Natural killer cell treated with Interleukin-12 subunit alpha and Interleukin-12 subunit beta and Interleukin-15 and Interleukin-18, amount 100 ng/mL, for 72 hours (primary cell): ENCODE data around the gene NOX5. TPM values are rescaled to one million over a fixed set of nuclear protein-coding genes. Genes with fewer than 3 reads are reported as not detected.

ENCODE experiments used
- ATAC-seq, 2 donors: fragments of 150-1000 bp; cut with Tn5 transposase in 1 of 2; sonication (Bioruptor Pico), chemical (Tn5 transposase) in 1 of 2; 2 replicates each; pipeline ENCODE4 v1.10.0; 2021
- DNase-seq: peaks from one replicate; pipeline ENCODE4 v3.0.0; 2022; ENCODE audit warnings: low spot score
- H3K27ac Mint-ChIP-seq, 2 donors: 1 replicate in 1 of 2; 2 replicates in 1 of 2; pipeline ENCODE4 v1.8.0; 2022; ENCODE audit warnings: mixed read lengths in 2 of 2, mild to moderate bottlenecking in 1 of 2, moderate library complexity in 1 of 2
- H3K27me3 Mint-ChIP-seq, 2 donors: 1 replicate in 1 of 2; 2 replicates in 1 of 2; pipeline ENCODE4 v1.8.0; 2022; ENCODE audit warnings: mixed read lengths in 2 of 2
- H3K36me3 Mint-ChIP-seq: one replicate; pipeline ENCODE4 v1.8.0; 2022; ENCODE audit warnings: mixed read lengths
- H3K4me1 Mint-ChIP-seq, 2 donors: 1 replicate in 1 of 2; 2 replicates in 1 of 2; pipeline ENCODE4 v1.8.0; 2022; ENCODE audit warnings: low read depth in 2 of 2, mixed read lengths in 2 of 2, mild to moderate bottlenecking in 1 of 2
- H3K4me3 Mint-ChIP-seq: one replicate; pipeline ENCODE4 v1.8.0; 2022; ENCODE audit warnings: mixed read lengths
- H3K9me3 Mint-ChIP-seq: 2 replicates; pipeline ENCODE4 v1.8.0; 2022; ENCODE audit warnings: mixed read lengths
- total RNA-seq, 2 donors: library from RNA; stranded (reverse); gene quantifications; one replicate each; pipeline ENCODE4 v1.2.3, GENCODE V29; 2022

NOX5 gene
- total RNA-seq, 2 donors from 2014 or later, result not detected

DNA sequence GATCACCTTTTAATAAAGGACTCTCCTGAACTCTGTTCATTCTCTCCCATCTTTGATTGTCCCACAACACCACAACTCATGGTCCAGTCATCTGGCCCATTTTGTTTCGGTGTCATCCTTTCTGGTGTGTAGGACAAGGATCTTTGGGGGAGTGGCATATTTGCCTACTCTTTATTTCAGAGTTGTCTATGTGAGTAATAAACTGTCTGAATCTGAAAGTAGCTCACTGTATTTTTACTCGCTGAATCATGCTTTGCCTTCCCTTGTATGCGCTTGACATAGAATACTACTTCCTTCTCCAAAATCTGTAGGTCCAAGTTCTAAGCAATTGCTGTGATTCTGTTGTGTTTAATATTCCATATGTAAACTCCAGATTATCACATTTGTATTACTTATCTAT, 29.9 kb upstream of the NOX5 start:
- no peaks in the 10 kb centered on the region for H3K4me1 Mint-ChIP-seq
- no peak for ATAC-seq
- no peak overlapping the region for H3K27ac Mint-ChIP-seq
- no peaks in the 10 kb centered on the region for H3K9me3 Mint-ChIP-seq
- peaks cover 23 to 26% of the 10 kb centered on the region in 2 donors for H3K27me3 Mint-ChIP-seq
- no peak overlapping the region for H3K4me3 Mint-ChIP-seq
- DNase-seq, result no peak
- H3K36me3 Mint-ChIP-seq, result no peaks in the 10 kb centered on the region

DNA sequence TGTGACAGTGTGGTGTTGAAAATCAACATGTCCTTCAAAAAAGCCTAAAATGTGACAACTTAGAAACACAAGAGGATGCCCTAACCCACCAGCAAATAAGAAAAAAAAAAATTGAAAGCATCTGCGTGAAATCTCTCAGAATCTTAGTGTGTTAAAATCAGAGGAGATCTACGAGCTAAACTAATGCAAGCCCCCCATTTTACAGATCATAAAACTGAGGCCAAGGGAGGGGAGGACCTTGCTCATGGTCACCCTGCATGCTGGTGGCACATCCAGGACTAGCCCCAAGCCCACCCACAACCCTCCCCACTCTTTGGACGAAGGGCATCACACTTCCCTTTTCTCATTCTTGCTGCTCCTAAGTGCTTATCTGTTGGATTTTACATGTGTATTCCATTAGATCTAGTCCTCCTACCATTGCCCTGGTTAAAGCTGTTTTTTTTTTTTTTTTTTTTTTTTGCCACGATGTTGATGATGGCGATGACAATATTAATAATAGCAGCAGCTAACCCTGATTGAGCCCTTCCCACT, 29.1 kb upstream of the NOX5 start:
- H3K9me3 Mint-ChIP-seq, result no peaks in the 10 kb centered on the region
- H3K4me1 Mint-ChIP-seq, result no peaks in the 10 kb centered on the region
- no peaks in the 10 kb centered on the region for H3K36me3 Mint-ChIP-seq
- no peak overlapping the region for H3K4me3 Mint-ChIP-seq
- DNase-seq (no peak), ATAC-seq (no peak)
- no peak overlapping the region for H3K27ac Mint-ChIP-seq
- peaks cover 23 to 26% of the 10 kb centered on the region in 2 donors for H3K27me3 Mint-ChIP-seq

DNA sequence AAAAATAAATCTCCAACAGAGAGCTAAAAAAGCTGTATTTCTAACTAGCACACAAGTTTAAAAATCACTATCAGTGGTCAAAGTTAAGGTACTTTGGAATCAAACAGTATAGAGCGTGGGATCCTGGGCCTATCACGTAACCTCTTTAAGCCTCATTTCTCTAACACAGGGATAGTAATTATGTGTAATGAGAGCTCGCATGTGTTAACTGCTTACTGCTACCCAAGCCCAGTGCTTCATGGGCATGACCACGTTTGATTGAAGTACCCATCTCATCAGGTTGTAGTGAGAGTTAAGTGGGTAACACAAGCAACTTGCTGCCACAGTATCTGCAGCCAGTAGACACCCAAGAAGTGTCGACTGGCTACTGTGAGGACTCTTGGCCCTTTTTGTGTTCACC, 28.2 kb upstream of the NOX5 start:
- H3K4me1 Mint-ChIP-seq, result no peaks in the 10 kb centered on the region
- no peaks in the 10 kb centered on the region for H3K36me3 Mint-ChIP-seq
- no peak overlapping the region for H3K4me3 Mint-ChIP-seq
- ATAC-seq (no peak), DNase-seq (no peak)
- no peak overlapping the region for H3K27ac Mint-ChIP-seq
- H3K9me3 Mint-ChIP-seq, result no peaks in the 10 kb centered on the region
- peaks cover 22 to 24% of the 10 kb centered on the region in 2 donors for H3K27me3 Mint-ChIP-seq

DNA sequence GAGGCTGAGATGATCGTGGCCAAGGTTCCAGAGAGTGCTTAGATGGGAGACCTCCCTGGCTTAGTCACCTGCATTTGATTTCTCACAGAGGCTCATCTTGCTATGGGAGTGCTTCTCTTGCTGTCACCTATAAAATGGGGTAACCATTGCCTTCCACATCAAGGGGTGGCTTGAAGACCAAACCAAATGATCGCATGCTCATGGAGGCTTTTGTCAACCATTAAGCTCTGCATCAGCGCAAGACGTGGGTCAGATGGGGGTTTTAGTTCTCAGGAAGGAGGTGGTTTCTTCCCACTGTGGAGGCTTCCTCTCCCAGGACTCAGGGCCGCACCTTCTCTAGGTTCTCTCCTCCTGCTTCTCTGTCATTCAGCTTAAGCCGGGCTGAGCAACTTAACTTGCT, 27.4 kb upstream of the NOX5 start:
- Mint-ChIP-seq H3K9me3 (no peaks in the 10 kb centered on the region), H3K4me3 (no peak overlapping the region), H3K36me3 (no peaks in the 10 kb centered on the region), H3K27ac (no peak overlapping the region), H3K4me1 (no peaks in the 10 kb centered on the region), H3K27me3 (peaks cover 14 to 23% of the 10 kb centered on the region in 2 donors)
- no peak for DNase-seq
- ATAC-seq, result no peak

DNA sequence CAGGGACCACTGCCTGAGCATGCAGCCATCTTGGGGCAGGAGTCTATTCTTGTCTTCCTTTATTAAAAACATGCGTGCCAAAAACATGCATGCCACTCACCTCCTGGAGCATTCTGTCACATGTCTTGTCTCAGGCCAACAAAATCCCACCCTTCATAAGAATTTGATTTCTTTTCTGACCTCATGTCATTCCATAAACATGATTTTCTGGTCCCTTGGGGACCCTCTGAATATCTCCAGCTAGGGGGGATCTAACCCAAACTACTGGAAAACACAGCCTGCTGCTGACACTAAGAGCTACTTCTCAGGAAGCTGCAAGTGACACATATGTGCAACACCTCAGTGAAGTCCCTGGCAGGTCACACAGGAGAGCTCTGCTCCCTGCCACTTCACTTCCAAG, 26.8 kb upstream of the NOX5 start:
- H3K9me3 Mint-ChIP-seq, result no peaks in the 10 kb centered on the region
- no peaks in the 10 kb centered on the region for H3K36me3 Mint-ChIP-seq
- no peak overlapping the region for H3K27ac Mint-ChIP-seq
- H3K4me3 Mint-ChIP-seq, result no peak overlapping the region
- no peak for ATAC-seq
- peaks cover 13 to 23% of the 10 kb centered on the region in 2 donors for H3K27me3 Mint-ChIP-seq
- DNase-seq, result no peak
- no peaks in the 10 kb centered on the region for H3K4me1 Mint-ChIP-seq

DNA sequence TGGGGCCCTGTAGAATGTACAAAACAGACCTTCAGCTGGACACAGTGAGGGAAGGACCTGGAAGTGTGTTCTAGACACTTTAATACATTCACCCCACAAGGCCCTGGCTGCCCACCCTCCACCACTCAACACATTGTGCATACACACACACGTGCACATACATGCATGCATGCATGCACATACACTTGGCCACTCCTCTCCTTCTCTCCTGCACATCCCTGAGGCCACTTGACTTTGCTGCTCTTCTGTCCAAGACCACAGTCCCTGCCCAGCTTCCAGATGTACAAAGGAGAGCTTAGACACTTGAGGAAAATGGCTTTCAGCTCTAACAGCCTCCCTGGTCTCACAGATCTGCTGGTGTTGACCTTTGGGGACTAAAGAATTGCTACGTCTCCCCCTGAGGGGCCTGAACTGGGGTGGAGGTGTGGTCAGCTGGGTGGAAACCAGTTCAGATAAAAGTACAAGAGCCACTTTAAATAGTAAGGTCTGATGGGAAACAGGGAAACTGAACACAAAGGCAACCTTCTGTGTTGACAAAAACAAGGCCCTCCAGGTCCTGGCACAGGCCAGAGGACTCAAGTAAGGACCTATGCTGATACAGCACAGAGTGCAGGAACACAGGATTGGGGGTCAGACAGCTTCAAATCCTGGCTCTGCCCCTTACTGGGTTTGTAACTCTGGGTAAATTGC, 24.8 kb upstream of the NOX5 start:
- Mint-ChIP-seq H3K4me1 (no peaks in the 10 kb centered on the region), H3K9me3 (no peaks in the 10 kb centered on the region), H3K27me3 (peaks cover 13 to 20% of the 10 kb centered on the region in 2 donors), H3K27ac (no peak overlapping the region), H3K36me3 (no peaks in the 10 kb centered on the region), H3K4me3 (no peak overlapping the region)
- DNase-seq, result no peak
- no peak for ATAC-seq

DNA sequence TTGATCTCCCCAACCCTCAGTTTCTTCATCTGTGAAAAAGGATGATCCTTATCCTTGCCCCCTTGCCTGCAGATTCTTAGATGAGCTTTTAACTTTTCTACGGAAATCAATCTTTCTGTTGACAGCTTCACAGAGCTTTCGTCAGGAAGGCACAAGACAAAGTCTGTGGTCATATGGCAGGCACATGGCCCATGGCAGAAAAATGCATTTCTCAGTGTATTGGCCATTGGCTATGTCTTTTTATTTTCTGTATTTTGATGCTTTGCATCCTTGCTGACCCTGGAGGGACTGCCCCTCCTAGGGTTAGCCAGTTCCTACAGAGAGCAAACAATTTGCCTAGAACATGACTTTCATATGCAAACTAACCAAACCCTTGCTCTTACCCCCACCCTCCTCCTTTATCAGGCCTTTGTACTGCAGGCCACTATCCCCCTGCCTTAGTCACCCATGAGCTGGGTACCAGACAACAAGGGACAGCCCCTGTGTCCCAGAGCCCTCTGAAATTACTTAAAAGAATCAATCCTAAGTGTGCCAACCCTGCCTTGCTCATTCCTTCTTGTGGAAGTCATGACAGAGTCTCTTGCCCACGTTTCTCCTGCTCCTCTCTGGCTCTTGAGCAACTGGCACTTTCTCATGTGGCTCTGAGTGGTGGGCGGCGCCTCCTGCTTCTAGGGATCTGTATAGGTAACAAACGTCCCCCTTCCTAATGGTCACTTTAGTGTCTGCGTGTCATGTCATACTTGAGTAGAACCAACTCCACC, 24.1 kb upstream of the NOX5 start:
- Mint-ChIP-seq H3K27me3 (peaks cover 13 to 19% of the 10 kb centered on the region in 2 donors), H3K9me3 (no peaks in the 10 kb centered on the region), H3K4me3 (no peak overlapping the region), H3K36me3 (no peaks in the 10 kb centered on the region), H3K4me1 (no peaks in the 10 kb centered on the region), H3K27ac (no peak overlapping the region)
- DNase-seq, result no peak
- peak in 1 of 2 donors; percentile 7 for ATAC-seq

DNA sequence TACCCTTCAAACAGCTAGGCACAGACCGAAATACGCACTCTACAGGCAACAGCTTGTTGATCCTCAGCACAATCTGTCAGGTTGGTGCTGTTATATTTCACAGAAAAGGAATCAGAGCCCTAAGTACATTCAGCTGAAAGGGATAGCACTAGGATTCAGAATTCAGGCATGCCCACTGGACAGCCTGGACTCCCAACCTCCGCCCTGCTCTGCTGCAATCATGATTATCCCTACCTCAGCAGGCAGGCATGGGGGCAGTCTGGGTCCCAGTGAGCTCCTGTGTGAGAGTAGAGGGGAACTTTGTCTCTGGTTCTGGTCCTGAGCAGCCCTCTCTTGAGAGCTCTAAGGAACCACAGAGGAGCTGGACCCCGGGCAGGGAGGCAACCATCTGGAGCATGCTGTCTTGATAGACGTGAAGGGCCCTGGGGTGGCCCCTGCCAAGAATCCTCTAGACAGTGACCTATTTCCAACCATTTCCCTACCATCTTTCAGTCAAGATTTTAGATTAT, 23.4 kb upstream of the NOX5 start:
- ATAC-seq (peak in 1 of 2 donors; percentile 53), DNase-seq (no peak)
- peaks cover 13 to 19% of the 10 kb centered on the region in 2 donors for H3K27me3 Mint-ChIP-seq
- H3K9me3 Mint-ChIP-seq, result no peaks in the 10 kb centered on the region
- no peaks in the 10 kb centered on the region for H3K4me1 Mint-ChIP-seq
- no peak overlapping the region for H3K4me3 Mint-ChIP-seq
- no peaks in the 10 kb centered on the region for H3K36me3 Mint-ChIP-seq
- H3K27ac Mint-ChIP-seq, result no peak overlapping the region

DNA sequence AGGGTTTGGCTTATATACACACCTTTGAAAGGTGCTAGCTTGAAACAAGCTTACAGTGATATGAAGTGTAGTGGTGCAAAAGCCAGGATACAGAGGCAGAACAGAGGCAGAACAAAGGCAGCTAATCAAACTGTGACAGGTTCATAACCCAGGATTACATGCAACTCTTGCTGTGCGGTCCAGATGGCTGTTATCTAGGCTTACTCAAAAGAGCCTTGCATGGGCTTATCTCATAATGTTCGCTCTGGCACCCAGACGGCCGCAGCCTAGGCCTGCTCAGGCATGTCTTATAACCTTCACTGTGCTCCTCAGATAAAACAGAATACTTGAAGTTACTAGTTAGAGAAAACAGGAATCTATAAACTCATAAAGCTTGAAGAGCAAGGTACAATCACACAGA, 22.8 kb upstream of the NOX5 start:
- H3K4me1 Mint-ChIP-seq, result no peaks in the 10 kb centered on the region
- no peaks in the 10 kb centered on the region for H3K9me3 Mint-ChIP-seq
- ATAC-seq, result no peak
- no peak overlapping the region for H3K27ac Mint-ChIP-seq
- peaks cover 13 to 19% of the 10 kb centered on the region in 2 donors for H3K27me3 Mint-ChIP-seq
- no peaks in the 10 kb centered on the region for H3K36me3 Mint-ChIP-seq
- DNase-seq, result no peak
- no peak overlapping the region for H3K4me3 Mint-ChIP-seq

DNA sequence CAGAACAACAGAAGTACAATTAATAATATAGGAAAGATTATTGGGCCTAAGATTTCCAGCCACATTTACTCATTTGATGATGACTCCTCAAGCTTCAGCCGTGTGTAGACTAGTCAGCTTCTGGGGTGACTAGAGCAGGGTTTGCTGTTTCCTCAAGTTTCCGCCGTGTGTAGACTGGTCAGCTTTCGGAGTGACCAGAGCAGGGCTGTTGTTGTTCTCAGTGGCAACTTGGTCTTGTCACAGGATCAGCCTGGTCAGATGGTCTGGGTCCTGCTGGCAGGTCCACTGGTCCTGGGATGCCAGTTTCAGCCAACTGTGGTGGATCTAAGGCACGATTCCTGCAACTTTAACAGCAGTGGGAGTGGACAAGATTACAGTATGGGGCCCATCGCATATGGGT, 21.8 kb upstream of the NOX5 start:
- no peaks in the 10 kb centered on the region for H3K36me3 Mint-ChIP-seq
- H3K4me1 Mint-ChIP-seq, result no peaks in the 10 kb centered on the region
- no peak overlapping the region for H3K4me3 Mint-ChIP-seq
- no peak overlapping the region for H3K27ac Mint-ChIP-seq
- H3K9me3 Mint-ChIP-seq, result no peaks in the 10 kb centered on the region
- no peak for ATAC-seq
- no peak for DNase-seq
- peaks cover 13 to 18% of the 10 kb centered on the region in 2 donors for H3K27me3 Mint-ChIP-seq

DNA sequence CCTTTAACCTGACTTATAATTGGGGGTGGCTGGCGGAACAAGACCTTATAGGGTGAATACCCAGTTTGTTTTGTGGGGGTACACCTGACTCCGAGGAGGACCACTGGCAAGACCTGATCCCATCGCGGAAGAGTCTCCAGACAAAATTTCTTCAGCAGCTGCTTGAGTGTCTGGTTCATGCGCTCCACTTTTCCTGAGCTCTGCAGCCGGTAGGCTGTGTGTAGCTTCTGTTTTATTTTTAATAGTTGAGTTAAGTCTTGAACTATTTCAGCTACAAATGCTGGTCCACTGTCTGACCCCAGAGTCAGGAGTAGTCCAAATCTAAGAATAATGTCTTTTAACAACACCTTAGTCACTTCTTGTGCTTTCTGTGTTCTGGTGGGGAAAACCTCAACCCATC, 21.2 kb upstream of the NOX5 start:
- no peak overlapping the region for H3K4me3 Mint-ChIP-seq
- DNase-seq, result no peak

DNA sequence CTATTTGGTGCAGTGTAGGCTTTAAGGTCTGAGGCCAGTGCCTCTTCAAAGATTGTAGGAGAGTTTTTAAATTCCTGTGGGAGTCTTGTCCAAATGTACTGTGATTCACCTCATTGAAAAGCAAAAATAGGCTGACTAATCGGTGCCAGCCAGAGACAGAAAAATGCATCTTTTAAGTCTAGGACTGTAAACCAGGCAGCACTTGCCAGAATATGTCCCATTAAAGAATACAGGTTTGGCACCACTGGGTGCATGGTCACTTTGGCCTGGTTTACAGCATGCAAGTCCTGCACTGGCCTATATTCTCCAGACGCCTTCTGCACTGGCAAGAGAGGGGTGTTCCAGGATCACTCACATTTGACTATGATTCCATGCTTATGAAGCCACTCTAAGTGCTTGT, 20.3 kb upstream of the NOX5 start:
- Mint-ChIP-seq H3K27me3 (peaks cover 11 to 14% of the 10 kb centered on the region in 2 donors), H3K4me1 (no peaks in the 10 kb centered on the region), H3K36me3 (no peaks in the 10 kb centered on the region), H3K27ac (no peak overlapping the region), H3K9me3 (no peaks in the 10 kb centered on the region), H3K4me3 (no peak overlapping the region)
- ATAC-seq, result no peak
- DNase-seq, result no peak

More for the DNA sequence above, 21.2 kb upstream of the NOX5 start:
- Mint-ChIP-seq H3K4me1 (no peaks in the 10 kb centered on the region), H3K27me3 (peaks cover 12 to 15% of the 10 kb centered on the region in 2 donors), H3K9me3 (no peaks in the 10 kb centered on the region), H3K27ac (no peak overlapping the region), H3K36me3 (no peaks in the 10 kb centered on the region)
- ATAC-seq, result no peak

DNA sequence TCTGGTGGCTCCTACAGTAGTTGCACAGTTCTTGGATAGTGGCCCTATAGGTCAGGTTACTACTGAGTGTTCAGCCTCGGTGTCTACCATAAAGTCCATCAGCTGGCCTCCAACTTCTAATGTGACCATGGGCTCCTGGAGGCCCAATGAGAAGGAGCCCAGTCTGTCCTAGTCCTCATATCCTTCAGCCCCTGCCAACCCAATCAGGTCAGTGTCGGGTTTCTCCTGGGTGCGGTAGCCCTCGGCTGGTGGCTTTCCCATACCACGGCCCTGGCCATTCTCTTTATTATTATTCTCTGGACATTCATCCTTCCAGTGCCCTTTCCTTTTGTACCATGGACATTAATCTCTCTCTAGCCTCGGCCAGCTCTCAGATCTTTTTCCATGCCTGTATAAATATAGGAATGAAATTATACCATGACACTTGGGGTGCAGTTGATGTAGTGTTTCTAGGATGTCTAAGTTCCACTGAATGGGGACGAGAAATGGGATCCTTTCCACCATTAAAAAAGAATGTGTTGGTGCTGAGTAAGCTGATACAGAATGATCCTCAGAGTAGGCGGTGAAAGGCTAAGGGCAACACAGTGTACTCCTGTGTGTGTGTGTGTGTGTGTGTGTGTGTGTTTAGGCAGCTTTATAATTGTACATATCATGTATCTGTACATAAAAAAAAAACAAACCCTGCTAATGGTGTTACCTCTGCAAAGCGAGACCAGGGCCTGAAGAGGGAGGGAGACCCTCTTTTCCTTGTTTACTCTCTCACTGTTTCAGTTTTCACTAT, 19.3 kb upstream of the NOX5 start:
- ATAC-seq (no peak), DNase-seq (no peak)
- H3K4me3 Mint-ChIP-seq, result no peak overlapping the region
- H3K9me3 Mint-ChIP-seq, result no peaks in the 10 kb centered on the region
- H3K27me3 Mint-ChIP-seq, result peaks cover 11 to 13% of the 10 kb centered on the region in 2 donors
- no peak overlapping the region for H3K27ac Mint-ChIP-seq
- no peaks in the 10 kb centered on the region for H3K4me1 Mint-ChIP-seq
- H3K36me3 Mint-ChIP-seq, result no peaks in the 10 kb centered on the region
